Measurements from ENCODE around the gene SCGB1A1.
A peak's percentile ranks its signal among the peaks of the same experiment; 100 is the strongest.
"Not testable (repeated sequence)": the region's sequence is repeated elsewhere in the genome, so short reads cannot be mapped to it uniquely, and the experiment has no call there.

Gene SCGB1A1

GRCh38 chr11:62439785-62440602 lies 21.2 kb downstream of the SCGB1A1 start:
- no peak for TF ChIP-seq GATA1 (IDR thresholded peaks at IDR 0.05; ENCODE audit: low read depth, low read length)
- no peak for DNase-seq

DNA sequence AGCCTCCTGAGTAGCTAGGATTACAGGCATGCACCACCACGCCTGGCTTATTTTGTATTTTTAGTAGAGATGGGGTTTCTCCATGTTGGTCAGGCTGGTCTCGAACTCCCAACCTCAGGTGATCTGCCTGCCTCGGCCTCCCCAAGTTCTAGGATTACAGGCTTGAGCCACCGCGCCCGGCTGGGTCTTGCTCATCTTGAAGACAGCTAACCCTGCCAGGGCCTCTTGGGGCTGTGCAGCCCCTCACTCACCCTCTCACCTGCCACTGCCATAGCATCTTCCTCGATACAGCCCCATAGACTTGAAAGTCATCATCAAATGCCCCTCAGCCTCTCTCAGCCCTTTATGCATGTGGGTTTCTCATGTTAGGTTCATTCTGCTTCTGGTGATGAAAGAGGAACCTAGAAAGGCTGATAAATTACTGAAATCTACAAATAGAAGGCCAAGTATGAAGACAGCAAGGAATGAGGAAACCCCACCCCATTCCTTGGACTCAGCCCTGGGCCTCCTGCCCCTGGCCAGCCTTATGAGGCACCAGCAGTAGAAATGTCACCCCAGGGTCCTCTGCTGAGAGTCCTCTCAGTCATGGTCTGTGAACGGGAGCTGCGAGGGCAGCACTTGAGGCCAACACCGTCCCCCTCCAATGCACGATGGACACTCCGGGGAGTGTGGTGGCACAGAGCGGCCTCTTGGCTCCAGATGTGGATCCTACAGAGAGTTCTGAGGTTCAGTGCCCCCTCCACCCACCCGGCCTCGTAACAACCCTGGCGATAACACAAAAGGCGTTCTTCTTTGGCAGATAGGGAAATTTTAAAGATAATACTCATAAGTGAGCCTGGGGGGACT lies 24.8 kb downstream of the SCGB1A1 start:
- peak in 1 of 2 experiments; percentile 47 for DNase-seq

GRCh38 chr11:62444236-62444833 lies 25.5 kb downstream of the SCGB1A1 start:
- TF ChIP-seq POLR2A (IDR thresholded peaks at IDR 0.05; ENCODE audit: low read length) = peak; percentile 43
- no peak for TF ChIP-seq GATA1 (IDR thresholded peaks at IDR 0.05; ENCODE audit: low read depth, low read length)
- DNase-seq = peak; percentile 37 to 47

More for the DNA sequence above, 24.8 kb downstream of the SCGB1A1 start:
- TF ChIP-seq GATA1 (IDR thresholded peaks at IDR 0.05; ENCODE audit: low read depth, low read length) = no peak
- no peak for TF ChIP-seq POLR2A (IDR thresholded peaks at IDR 0.05; ENCODE audit: low read length)

GRCh38 chr11:62444835-62445234 lies 26.0 kb downstream of the SCGB1A1 start:
- no peak for TF ChIP-seq POLR2A (IDR thresholded peaks at IDR 0.05; ENCODE audit: low read length)
- TF ChIP-seq GATA1 (IDR thresholded peaks at IDR 0.05; ENCODE audit: low read depth, low read length) = no peak
- DNase-seq = no peak

DNA sequence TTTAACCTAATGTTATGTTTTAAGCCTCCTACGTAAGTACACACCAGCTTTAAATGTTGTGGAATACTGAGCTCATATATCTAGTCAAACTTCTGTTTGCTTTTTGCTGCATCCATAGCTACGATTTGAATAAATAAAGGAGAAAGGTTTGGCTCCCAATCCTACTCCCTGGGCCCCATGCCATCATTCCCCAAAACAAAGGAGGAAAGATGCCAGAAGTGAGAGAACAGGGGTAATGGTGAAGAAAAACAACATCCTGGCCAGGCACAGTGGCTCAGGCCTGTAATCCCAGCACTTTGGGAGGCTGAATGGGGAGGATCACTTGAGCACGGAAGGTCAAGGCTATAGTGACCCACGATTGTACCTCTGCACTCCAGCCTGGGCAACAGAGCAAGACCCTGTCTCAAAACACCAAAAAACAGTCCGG lies 26.5 kb downstream of the SCGB1A1 start:
- no peak for DNase-seq
- TF ChIP-seq POLR2A (IDR thresholded peaks at IDR 0.05; ENCODE audit: low read length) (no peak), GATA1 (IDR thresholded peaks at IDR 0.05; ENCODE audit: low read depth, low read length) (no peak)

GRCh38 chr11:62446091-62446490 lies 27.3 kb downstream of the SCGB1A1 start:
- TF ChIP-seq POLR2A (IDR thresholded peaks at IDR 0.05; ENCODE audit: low read length) (no peak), GATA1 (IDR thresholded peaks at IDR 0.05; ENCODE audit: low read depth, low read length) (no peak)
- no peak for DNase-seq

GRCh38 chr11:62449451-62449851 lies 30.6 kb downstream of the SCGB1A1 start:
- DNase-seq = no peak
- no peak for TF ChIP-seq POLR2A (IDR thresholded peaks at IDR 0.05; ENCODE audit: low read length)
- TF ChIP-seq GATA1 (IDR thresholded peaks at IDR 0.05; ENCODE audit: low read depth, low read length) = no peak

DNA sequence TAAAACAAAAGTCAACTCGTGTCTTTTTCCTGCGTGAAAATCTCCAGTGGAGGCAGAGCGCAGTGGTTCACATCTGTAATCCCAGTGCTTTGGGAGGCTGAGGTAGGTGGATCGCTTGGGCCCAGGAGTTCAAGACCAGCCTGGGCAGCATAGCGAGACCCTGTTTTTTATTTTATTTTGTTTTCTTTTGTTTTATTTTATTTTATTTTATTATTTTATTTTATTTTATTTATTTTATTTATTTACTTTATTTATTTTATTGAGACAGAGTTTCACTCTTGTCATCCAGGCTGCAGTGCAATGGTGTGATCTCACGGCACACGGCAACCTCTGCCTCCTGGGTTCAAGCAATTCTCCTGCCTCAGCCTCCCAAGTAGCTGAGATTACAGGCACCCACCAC lies 31.1 kb downstream of the SCGB1A1 start:
- DNase-seq = not testable (repeated sequence)

DNA sequence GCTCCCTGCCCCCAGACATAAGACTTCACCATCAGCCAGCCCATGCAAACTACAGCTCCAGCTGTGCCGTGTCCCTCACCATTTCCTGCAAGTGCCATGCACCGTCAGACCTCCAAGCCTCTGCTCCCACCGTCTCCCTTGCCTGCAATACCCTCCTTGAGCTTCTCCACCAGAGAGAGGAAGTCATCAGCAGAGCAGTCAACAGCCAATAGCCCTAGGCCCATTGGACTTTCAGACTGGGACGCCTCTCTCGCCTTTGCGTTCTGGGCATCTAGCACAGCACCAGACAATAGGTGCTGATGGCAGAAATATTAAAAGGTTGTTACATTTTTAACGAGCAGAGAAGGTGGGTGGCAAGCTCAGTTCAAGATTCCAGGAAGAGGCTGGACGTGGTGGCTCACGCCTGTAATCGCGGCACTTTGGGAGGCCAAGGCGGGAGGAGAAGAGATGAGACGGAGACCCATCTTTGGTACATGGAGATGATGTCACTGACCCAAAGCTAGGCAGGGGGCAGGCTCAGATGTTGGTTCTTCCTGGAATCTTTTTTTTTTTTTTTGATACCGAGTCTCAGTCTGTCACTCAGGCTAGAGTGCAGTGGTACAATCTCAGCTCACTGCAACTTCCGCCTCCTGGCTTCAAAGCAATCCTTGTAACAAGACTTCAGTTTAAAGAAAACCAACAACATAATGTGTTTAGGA lies 31.9 kb downstream of the SCGB1A1 start:
- TF ChIP-seq GATA1 (IDR thresholded peaks at IDR 0.05; ENCODE audit: low read depth, low read length) = no peak
- TF ChIP-seq POLR2A (IDR thresholded peaks at IDR 0.05; ENCODE audit: low read length) = no peak
- DNase-seq = no peak

DNA sequence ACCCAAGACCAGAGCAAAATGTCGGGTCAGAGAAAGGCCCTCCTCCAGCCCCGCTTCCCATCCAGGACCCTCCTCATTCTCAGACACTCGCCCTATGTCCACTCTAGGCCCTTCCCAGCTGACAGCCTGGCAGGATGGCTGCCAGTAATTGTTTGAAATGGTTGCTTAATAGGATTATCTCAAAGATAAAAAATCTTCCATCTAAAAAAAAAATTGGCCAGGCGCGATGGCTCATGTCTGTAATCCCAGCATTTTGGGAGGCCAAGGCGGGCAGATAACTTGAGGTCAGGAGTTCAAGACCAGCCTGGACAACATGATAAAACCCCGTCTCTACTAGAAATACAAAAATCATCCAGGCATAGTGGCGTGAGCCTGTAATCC lies 32.4 kb downstream of the SCGB1A1 start:
- no peak for DNase-seq
- TF ChIP-seq GATA1 (IDR thresholded peaks at IDR 0.05; ENCODE audit: low read depth, low read length) (no peak), POLR2A (IDR thresholded peaks at IDR 0.05; ENCODE audit: low read length) (no peak)

- no peak for TF ChIP-seq GATA1 (IDR thresholded peaks at IDR 0.05; ENCODE audit: low read depth, low read length)
- TF ChIP-seq POLR2A (IDR thresholded peaks at IDR 0.05; ENCODE audit: low read length) = no peak
- no peak for DNase-seq
Observed at GRCh38 chr11:62452261-62452660, 33.4 kb downstream of the SCGB1A1 start.

DNA sequence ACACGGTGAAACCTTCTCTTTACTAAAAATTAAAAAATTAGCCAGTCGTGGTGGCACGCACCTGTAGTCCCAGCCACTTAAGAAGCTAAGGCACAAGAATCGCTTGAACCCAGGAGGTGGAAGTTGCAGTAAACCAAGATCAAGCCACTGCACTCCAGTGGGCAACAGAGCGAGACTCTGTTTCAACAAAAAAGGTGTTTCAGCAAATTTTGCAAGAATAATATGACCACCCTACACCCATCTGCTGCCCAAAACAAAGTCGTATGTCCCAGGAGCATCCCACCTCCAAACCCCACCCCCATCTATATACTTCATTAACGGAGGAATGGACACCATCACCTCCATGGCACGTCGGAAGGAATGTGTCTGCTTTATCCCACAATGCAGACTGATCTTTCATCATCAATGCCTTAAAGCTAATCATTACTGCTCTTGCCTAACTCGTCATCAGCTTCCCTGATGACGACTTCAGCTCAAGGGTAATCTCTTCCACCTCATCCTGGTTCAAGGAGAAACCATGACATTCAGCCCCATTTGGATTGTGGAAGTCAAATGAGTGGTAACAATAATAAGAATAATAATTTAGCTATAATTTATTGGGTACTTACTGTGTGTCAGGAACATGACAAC lies 34.1 kb downstream of the SCGB1A1 start:
- TF ChIP-seq POLR2A (IDR thresholded peaks at IDR 0.05; ENCODE audit: low read length) = no peak
- no peak for TF ChIP-seq GATA1 (IDR thresholded peaks at IDR 0.05; ENCODE audit: low read depth, low read length)
- no peak for DNase-seq

DNA sequence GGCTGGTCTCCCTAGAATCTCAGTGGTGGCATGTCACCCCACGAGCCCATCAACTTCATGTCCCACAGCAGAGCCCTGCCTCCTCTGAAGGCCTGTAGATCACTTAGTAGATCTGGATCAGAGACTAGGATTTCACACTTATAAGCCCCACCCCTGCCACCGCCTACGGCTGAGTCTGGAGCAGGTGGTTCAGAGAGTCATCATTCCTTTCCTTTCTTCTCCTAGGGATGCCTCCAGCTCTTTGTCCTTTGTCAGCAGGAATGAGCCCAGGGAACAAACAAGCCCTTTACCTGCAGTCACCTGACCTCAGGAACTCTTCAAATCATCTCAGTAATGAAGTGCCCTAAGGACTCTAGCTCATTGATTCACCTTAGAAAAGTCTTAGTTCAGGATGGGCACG lies 37.8 kb downstream of the SCGB1A1 start:
- DNase-seq = no peak
- TF ChIP-seq POLR2A (IDR thresholded peaks at IDR 0.05; ENCODE audit: low read length) = no peak
- no peak for TF ChIP-seq GATA1 (IDR thresholded peaks at IDR 0.05; ENCODE audit: low read depth, low read length)
